GM04503 (cell line): Measurements from ENCODE around the gene SARM1.

Source experiments
- DNase-seq: peaks from one replicate; pipeline ENCODE4 v3.0.0-alpha.2; 2012; ENCODE audit warnings: low read depth

The SARM1 gene

DNA sequence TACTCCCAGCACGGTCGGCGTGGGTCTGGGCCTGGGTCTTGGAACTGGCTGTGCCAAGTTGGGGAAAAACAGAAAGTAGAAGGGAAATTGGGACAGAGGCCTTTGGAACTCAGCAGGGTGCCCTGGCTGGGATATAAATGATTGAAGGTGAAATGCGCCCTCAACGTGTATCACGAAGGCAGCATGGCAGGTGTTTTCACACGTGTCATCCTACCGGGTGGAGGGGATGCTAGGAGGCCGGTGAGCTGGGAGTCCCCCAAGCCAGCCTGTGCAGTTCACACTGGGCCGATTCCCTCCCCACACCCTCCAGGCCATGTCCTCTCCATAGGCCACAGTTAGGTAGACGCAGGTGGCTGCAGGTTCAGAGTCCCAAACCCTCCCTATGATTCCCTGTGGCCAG, 30.0 kb upstream of the SARM1 start:
- no peak for DNase-seq

- no peak for DNase-seq
These were observed 29.2 kb upstream of the SARM1 start for GRCh38 chr17:28342313-28342712.

DNA sequence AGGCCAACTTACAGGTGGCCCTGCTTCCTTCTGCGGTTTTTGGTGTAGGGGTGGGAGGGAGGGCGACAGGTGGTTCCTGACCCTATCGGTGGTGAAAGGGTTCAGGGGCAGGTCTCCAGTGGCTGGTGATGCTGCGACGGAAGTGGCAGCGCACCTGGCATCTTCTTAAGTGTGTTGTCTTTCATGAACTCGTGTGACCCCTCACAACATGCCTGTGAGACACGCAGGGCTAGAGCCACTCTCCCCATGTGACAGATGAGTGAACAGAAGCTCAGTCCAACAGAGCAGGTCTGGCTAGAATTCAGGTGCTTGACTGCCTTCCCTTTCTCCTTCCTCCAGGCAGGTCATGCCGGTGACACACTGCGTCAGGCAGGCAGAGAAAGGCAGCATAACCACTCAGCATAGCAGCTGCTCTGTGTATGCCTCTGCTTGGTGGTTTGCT, 28.0 kb upstream of the SARM1 start:
- no peak for DNase-seq

DNA sequence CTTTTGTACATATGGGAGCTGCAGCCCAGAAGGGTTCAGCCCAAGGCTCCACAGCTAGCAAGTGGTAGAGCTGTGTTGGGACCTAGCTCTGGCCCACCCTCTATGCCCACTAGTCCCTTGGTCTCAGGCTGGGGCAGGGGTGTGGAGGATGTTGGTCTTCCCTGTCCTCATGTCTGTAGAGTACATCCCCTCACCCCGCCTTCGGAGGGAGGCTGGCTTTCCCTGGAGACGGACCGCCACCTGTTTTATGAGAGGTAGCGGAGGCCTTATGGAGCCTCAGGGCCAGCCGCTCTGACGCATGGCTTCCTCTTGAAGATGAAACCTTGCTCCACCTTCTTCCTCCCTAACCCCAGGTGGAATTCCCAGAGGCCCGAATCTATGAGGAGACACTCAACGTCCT, 27.5 kb upstream of the SARM1 start:
- no peak for DNase-seq

DNA sequence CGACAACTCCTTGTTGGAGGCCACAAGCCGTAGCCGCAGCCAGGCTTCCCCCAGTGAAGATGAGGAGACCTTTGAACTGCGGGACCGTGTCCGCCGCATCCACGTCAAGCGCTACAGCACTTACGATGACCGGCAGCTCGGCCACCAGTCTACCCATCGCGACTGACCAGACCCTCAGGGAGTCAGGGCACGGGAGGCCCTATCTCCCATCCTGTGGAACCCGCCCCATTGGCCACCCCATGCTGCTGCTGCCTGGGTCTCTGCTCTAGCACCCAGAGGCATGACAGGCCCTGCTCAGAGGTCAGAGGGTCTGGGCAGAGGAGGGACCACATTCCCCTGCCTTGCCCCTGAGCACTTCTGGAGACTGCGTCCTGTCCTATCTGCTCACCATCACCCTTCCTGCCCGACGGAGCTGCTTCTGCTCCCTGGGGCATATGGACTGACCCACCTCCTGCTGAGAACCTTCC, 27.0 kb upstream of the SARM1 start:
- no peak for DNase-seq

- no peak for DNase-seq
These were observed 25.9 kb upstream of the SARM1 start for GRCh38 chr17:28345419-28346198.

- no peak for DNase-seq
These were observed 25.3 kb upstream of the SARM1 start for GRCh38 chr17:28346199-28346580.

GRCh38 chr17:28346746-28347246, 24.7 kb upstream of the SARM1 start:
- DNase-seq: no peak

DNA sequence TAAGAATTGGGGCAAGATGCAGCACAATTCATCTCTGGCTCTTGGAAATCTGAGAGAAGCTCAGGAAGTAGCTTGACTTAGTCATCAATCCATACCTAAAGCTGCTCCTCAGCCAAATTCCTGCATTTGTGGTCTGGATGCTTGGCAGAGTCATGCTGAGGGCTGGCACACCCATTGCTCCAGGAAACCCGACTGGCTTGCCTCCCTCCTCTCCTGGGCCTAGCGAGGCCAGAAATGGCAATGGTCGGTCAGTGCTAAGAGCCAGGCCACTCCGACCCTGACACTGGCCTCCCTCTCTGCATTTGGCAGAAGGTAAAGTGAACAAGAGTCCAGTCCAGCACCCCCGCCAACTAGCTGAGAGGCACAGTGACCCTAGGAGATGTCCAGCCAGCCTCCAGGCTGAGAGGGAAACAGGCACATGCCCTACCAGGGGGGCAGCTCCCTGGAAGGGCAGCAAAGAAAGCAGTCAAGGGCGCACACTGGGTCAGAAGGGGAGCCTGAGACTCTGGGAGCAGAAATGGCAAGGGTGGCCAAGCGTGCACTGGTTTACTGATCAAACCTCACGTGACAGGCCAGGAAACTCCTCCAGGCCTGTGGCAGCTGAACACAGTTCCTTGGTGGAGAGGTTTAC, 24.1 kb upstream of the SARM1 start:
- DNase-seq: peak; percentile 84

DNA sequence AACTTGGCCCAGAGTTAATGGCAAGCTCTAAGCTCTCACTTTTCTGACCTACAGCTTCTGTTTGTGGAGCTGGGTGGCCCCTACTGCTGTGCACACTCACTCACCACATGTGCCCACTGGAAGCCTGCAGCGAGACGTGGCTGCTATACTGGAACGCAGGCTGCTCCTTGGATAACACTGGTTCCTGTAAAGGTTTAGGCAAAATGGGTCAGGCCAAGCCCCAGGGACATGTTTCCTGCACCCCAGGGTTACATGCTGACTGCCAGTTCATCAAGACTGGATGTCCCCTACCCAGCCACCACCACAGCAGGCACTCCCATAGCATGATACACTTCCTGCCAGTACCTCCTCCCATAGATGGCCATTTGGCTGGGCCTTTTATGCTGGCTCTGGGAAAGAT, 22.5 kb upstream of the SARM1 start:
- DNase-seq: no peak

- no peak for DNase-seq
These were observed 21.2 kb upstream of the SARM1 start for GRCh38 chr17:28350271-28350670.

- DNase-seq: peak; percentile 66
These were observed 14.2 kb upstream of the SARM1 start, which contains the start of gene POLDIP2 for GRCh38 chr17:28357061-28357900. POLDIP2 (minus strand) TSS chr17:28357527; CDS start chr17:28357448, 79 bp downstream.

DNA sequence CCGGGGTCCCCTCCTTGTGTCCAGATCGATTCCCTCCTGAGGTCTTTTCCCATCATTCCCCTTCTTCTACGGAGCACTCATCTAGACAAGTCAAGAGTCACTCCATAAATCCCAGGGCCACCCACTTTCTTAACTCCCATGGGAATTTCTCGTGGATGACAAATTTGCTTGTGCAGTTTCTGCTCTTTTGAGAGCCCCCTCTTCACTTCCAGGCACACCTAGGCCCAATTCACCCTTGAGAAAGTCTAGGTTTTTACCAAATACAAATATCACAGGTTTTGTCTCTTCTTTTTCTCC, 13.6 kb upstream of the SARM1 start:
- DNase-seq: no peak

DNA sequence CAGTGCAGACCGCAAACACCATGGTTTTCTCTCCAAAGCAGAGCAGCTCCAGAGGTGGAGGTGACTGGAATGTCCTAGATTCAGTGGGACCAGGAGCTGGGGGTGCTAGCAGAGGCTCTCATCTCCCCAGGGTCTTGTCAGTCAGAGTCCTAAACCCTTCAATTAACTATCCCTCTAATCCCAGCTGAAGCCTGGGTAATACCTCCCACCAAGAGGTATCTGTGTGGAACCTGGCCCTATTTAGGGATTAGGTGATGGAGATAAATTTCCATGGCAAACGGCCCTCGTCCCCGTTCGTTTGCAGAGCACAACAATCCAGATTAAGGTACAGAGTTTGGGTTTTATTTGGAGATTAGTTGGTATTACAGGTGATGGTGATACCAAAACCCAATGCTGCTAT, 8.3 kb upstream of the SARM1 start:
- DNase-seq: no peak

GRCh38 chr17:28363776-28364650, 7.5 kb upstream of the SARM1 start:
- DNase-seq: no peak

GRCh38 chr17:28364665-28365363, 6.7 kb upstream of the SARM1 start, which contains the start of gene SEBOX:
SEBOX (minus strand) TSS chr17:28365199; CDS start chr17:28365151, 48 bp downstream.
- no peak for DNase-seq

DNA sequence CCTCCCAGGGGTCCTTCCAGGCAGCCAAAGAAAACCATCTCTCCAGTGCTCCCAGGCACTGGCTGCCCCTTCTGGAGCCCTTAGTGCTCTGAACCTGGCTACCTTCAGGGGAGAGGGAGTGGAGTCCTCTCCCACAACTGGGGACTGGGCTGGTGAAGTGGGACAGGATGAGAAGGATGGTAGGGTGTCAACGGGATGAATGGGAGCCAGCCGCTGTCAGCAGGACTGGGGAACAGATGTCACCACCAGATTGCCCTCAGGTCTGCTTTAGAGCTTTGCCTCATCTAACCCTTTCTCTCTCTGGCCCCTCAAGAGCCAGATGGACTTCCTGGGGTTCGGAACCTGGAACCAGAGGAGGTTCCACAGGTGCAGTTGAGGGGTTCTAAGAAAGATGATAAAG, 6.0 kb upstream of the SARM1 start:
- no peak for DNase-seq

DNA sequence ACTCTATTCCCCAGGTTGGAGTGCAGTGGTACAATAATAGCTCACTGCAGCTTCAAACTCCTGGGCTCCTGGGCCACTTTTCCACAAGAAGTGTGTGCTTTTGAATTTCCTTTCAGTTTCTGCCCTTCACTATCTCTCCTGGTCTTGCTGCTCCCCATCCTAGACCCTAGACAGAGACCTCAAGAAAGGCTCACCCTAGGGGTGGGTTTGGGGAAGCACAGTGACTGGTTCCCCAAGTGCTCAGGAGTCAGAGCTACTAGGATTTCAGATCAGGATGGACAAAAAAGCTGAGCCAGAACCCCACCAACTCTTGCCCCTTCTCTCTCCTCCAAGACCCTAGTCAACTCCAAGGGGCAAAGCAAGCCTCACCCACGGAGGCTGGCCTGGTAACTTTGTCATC, 4.9 kb upstream of the SARM1 start:
- DNase-seq: no peak

GRCh38 chr17:28367641-28368305, 3.7 kb upstream of the SARM1 start:
- DNase-seq: no peak

DNA sequence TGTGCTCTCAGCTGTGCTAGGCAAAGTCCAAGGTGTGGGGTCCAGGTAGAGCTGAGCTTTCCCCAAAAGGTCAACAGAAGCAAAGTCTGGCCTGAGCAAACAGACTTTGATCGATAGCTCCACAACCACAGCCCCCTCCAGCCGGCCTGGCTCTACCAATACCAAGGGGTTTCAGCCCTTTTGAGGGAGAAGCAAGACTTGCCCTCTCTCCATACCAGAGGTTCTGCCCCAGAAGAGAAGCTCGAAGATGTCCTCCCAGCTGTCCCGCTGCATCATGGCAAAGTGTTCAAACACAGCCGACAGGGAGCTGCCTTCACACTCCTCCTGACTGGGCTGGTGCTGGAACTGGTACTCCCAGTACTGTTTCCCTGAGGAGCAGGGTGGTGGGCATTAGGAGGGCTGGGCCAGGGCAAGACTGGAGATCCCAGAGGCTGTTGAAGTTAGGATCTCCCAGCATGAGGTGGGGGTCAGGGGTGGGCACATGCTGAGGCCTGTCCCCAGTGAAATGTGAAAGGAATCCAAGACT, 3.1 kb upstream of the SARM1 start:
- no peak for DNase-seq
